Measurements from ENCODE around the gene C2CD2.

DNA sequence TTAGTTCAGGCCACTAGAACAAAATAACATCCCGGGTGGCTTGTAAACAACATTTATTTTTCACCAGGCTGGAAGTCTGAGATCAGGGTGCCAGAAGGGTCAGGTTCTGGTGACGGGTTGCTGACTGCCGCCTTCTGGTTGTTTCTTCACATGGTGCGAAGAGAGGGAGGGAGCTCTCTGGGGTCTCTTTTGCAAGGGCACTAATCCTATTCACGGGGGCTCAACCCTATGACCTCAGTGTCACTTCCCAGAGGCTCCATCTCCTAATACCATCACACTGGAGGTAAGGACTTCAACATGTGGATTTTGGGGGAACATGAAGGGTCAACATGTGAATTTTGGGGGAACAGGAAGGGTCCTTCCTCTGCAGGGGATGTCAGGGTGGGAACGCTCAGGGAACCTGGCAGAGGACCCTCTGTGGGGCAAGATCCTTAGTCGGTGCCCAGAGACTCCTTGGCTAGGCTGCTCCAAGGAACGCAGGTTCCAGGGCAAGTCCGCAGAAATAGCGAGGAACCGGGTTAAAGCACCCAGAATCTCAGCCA, 8.7 kb upstream of the C2CD2 start:
- TF ChIP-seq, protein P1, sequence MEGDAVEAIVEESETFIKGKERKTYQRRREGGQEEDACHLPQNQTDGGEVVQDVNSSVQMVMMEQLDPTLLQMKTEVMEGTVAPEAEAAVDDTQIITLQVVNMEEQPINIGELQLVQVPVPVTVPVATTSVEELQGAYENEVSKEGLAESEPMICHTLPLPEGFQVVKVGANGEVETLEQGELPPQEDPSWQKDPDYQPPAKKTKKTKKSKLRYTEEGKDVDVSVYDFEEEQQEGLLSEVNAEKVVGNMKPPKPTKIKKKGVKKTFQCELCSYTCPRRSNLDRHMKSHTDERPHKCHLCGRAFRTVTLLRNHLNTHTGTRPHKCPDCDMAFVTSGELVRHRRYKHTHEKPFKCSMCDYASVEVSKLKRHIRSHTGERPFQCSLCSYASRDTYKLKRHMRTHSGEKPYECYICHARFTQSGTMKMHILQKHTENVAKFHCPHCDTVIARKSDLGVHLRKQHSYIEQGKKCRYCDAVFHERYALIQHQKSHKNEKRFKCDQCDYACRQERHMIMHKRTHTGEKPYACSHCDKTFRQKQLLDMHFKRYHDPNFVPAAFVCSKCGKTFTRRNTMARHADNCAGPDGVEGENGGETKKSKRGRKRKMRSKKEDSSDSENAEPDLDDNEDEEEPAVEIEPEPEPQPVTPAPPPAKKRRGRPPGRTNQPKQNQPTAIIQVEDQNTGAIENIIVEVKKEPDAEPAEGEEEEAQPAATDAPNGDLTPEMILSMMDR (IDR thresholded peaks at IDR 0.05) = no peak
- no peak for TF ChIP-seq POLR2AphosphoS5 (IDR thresholded peaks at IDR 0.05)

Data from prostate gland (tissue), 2 donors.